HEK293T (cell line): ENCODE data around the gene CSNK1G1.

Source experiments
- CTCF ChIA-PET: fragments of 350-600 bp; formaldehyde crosslinking; extraction: SDS; loops from one replicate; lab custom pipeline; 2021; ENCODE audit warnings: antibody characterized with exemption, inconsistent platforms; lab: Yijun Ruan, JAX
- POLR2A ChIA-PET: fragments of 350-600 bp; formaldehyde crosslinking; extraction: SDS; loops from one replicate; lab custom pipeline; 2020; ENCODE audit warnings: antibody characterized with exemption, inconsistent platforms; lab: Yijun Ruan, JAX
- DNase-seq: peaks from one replicate; pipeline ENCODE4 v3.0.0; 2012; ENCODE audit warnings: mixed read lengths; ENCODE audit errors: extremely low spot score
- FOXK2 ChIP-seq: fragments of 450-650 bp; IDR thresholded peaks from 2 replicates; pipeline ENCODE4 v1.6.1; 2016; ENCODE audit warnings: mild to moderate bottlenecking

Gene CSNK1G1

GRCh38 chr15:64117759-64118487 lies 238.1 kb downstream of the CSNK1G1 start:
- DNase-seq: no peak
- no peak for TF ChIP-seq FOXK2
- ChIA-PET CTCF (no interaction called here), POLR2A (no interaction called here)
